ENCODE results near the gene ECSIT. TPM values are rescaled to one million over a fixed set of nuclear protein-coding genes. Genes with fewer than 3 reads are reported as not detected.
"Not testable (repeated sequence)": the region's sequence is repeated elsewhere in the genome, so short reads cannot be mapped to it uniquely, and the experiment has no call there.

Gene ECSIT
- total RNA-seq, 1 experiment from 2014 or later: 43.3 TPM

DNA sequence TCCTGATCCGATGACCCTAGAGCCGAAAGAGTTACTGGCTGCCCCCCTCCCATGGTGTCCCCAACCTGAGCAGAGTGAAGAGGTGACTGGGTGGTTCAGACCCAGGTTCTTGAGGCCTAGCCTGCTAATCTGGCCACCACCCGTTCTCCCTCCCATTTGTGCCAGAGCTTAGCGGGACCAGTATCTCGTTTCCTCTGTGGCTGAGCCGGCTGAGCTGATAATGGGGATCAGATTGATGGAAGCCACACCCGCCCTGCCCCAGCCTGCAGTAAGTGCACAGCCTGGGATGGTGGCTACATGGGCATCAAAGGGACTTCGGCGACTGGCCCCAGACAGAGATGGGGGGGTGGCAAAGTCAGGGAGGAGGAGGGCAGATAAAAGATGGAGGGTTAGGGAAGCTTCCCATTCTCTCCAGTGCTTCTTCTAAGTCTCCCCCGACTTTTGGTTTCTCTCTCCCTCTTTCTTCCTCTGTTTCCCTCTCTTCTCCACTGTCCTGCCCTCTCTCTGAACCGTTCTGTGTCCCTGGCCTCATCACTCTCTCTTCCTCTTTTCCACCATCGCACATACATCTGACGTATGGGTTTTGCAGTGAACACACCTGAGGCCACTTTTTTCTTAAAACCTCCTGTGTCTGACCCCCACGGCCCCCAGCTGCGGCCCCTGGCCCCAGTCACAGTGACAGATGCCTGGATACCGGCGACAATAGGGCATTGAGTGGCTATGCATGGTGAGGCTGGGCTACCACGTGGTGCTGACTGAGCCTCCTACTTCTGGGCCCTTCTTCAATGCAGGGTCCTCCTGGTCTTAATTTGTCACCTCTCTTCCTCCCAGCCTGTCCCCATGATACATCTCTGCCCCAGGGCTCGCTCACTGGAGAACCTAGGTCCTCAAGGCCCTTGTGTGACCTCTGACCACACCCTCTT, 50.5 kb downstream of the ECSIT start:
- DNase-seq (ENCODE audit: low read depth): peak; percentile 18

DNA sequence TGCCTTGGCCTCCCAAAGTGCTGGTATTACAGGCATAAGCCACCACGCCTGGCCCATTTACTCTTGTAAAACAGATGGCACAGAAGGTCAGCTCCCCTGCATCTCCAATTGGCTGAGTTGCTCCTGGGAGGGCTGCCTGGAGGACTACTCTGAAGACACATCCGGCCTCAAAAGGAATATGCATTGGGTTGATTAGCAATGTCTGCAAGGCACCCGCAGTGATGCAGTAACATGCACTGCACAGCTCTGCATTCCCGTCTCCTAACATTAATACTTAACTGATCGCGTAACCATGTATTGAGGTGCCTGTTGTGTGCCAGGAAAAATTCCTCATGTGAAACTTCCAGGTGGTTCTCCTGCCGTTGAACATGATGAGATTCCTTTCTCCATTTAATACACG, 53.1 kb downstream of the ECSIT start:
- no peak for DNase-seq (ENCODE audit: low read depth)

DNA sequence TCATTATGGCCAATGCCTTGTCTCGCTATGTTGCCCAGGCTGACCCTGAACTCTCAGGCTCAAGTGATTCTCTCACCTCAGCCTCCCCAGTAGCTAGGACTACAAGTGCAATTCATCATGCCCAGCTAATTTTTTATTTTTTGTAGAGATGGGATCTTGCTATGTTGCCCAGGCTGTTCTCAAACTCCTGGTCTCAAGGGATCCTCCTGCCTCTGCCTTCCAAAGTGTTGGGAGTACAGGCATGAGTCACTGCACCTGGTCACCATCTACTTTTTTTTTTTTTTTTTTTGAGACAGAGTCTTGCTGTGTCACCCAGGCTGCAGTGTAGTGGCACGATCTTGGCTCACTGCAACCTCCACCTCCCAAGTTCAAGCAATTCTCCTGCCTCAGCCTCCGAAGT, 53.6 kb downstream of the ECSIT start:
- DNase-seq (ENCODE audit: low read depth): peak; percentile 33

DNA sequence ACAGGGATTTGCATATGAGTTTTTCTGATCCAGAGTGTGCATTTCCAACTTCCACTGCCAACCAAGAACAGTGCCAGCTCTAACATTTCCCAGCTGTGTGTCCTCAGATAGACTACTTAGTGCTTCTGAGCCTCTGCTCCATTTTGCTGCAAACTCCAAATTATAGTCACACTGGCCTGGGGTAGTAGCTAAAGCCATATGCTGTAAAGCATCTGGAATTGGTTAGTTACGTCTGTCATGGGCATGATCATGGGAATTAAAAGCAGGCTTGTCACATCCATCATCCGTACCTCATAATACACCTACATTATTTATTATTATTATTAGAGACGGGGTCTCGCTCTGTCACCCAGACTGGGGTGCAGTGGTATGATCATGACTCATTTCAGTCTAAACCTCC, 55.2 kb downstream of the ECSIT start:
- DNase-seq (ENCODE audit: low read depth): no peak

DNA sequence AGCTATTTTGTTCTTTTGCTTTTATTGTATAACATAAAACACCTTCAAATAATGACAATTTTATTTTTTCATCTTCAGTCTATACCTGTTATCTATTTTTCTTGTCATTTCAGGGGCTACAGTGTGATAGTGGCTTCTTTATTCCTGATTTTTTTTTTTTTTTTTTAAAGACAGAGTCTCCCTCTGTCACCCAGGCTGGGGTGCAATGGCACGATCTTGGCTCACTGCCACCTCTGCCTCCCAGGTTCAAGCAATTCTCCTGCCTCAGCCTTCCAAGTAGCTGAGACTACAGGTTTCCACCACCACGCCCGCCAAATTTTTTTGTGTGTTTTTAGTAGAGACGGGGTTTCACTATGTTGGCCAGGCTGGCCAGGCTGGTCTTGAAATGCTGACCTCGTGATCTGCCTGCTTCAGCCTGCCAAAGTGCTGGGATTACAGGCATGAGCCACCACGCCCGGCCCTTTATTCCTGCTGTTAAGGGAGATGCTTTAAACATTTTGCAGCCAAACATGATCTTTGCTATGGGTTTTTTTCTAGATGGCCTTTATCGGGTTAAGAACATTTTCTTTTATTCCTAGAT, 60.6 kb downstream of the ECSIT start:
- DNase-seq (ENCODE audit: low read depth): not testable (repeated sequence)

DNA sequence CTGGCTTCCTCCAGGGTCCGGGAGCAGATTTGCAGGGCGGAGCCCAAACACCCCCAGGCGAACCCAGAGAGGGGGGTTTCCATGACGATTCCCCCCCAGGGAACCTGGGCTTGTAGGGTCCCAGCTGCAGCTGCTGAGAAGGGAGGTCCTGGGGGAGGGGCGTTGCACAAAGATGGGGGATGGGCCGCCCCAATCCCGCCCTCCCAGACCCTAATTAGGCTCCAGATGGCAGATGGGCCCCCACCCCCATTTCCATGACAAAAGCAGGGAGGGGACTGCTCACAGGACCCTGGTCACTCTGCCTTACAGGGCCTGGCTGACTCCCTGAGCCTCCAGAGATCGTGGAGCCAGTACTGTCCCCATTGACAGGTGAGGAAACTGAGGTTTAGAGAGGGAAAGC, 63.3 kb downstream of the ECSIT start:
- DNase-seq (ENCODE audit: low read depth): no peak

DNA sequence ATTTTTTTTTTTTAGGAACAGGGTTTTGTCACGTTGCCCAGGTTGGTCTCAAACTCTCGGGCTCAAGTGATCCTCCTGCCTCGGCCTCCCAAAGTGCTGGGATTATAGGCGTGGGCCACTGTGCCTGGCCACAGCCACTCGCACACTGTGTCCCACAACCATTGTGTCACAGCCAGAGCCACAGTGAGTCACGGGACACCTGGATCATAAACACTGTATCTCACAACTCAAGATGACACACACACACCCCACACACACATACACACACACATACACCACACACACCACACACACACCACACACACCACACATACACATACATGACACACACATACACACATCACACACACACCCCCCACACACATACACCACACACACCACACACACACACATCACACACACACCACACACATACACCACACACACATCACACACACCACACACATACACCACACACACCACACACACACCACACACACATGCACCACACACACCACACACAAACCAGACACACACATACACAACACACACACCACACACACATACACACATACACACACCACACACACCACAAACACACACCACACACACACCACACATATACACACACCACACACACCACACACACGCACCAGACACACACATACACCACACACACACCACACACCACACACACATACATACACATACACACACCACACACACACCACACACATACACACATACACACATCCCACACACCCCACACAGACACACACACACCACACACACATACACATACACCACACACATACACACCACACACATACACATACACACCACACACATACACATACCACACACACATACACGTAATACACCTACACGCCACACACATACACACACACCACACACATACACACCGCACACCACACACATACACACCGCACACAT, 64.3 kb downstream of the ECSIT start:
- DNase-seq (ENCODE audit: low read depth): no peak

DNA sequence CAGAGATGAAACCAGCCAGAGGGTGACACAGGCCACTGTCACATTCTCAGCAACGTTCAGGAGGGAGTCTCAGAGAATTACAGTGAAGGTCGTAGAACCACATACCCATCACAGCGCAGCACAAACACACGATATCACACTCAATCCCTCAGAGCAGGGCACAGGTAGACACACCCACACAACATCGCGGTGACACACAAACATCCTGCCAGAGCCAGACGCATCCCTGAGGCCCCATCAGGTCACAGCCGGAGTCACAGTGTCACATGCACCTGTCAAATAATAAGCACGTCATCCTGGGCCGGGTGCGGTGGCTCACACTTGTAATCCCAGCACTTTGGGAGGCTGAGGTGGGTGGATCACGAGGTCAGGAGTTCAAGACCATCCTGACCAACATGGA, 65.5 kb downstream of the ECSIT start:
- no peak for DNase-seq (ENCODE audit: low read depth)

DNA sequence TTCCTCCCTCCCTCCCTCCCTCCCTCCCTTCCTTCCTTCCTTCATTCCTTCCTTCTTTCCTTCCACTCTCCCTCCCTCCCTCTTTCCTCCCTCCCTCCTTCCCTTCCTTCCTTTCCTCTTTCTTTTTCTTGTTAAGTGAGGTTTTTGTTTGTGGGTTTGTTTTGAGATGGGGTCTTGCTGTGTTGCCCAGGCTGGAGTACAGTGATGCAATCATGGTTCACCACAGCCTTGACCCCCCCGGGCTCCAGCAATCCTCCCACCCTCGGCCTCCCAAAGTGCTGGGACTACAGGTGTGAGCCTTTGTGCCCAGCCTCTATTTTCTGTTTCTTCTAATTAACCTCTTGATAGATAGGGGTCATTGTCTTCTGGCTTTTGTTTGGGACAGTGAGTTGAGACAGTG, 67.5 kb downstream of the ECSIT start:
- DNase-seq (ENCODE audit: low read depth): no peak

DNA sequence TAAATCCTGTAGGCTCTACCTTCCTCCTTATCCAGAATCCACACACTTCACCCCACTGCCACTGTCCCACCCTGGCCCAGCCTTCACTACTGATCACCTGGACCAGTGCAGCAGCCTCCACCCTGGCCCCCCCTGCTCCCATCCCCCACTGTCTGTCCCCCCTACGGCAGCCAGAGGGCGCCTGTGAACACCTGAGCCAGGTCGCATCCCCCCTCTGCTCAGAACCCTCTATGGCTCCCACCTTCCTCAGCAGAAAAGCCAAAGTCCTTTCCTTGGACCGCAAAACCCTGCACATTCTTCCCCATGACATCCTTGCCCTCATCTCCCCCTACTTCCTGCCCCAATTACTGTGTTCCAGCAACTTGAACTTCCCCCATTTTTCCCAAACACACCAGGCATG, 68.7 kb downstream of the ECSIT start:
- DNase-seq (ENCODE audit: low read depth): no peak

DNA sequence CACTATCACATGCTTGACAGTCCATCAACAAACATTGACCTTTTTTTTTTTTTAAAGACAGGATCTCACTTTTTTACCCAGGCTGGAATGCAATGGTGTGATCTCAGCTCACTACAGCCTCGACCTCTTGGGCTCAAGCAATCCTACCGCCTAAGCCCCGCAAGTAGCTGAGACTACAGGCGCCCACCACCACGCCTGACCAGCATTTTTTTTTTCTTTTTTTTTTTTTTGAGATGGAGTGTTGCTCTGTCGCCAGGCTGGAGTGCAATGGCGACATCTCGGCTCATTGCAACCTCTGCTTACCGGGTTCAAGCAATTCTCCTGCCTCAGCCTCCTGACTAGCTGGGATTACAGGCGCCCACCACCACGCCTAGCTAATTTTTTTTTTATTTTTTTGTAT, 70.0 kb downstream of the ECSIT start:
- not testable (repeated sequence) for DNase-seq (ENCODE audit: low read depth)

DNA sequence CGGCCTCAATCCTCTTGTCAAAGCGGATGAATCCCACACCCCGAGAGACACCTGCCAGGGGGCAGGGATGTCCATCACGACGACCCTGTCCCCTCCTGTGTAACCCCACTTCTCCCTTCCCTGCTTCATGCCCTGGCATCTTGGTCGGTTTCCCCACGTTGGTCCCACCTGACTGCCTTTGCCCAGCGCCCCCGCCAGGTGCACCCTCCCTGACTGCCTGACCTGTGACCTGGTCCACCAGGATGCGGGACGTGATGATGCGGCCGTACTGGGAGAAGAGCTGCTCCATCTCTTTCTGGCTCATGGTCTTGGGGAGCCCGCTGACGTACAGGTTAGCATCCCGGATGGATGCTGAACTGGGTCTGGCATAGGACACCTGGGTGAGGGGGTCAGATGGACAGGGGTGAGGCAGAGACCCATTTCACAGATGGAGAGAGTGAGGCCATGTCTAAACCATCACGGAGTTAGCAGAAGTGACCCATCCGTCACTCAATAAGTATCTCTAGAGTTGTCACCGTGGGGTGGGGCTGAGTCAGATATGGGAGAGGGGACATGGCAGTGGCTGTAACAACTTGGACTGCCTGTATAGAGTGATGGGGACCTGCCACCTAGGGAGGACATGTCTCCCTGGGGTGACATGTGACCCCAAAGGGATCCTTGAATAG, 70.6 kb downstream of the ECSIT start:
- no peak for DNase-seq (ENCODE audit: low read depth)

DNA sequence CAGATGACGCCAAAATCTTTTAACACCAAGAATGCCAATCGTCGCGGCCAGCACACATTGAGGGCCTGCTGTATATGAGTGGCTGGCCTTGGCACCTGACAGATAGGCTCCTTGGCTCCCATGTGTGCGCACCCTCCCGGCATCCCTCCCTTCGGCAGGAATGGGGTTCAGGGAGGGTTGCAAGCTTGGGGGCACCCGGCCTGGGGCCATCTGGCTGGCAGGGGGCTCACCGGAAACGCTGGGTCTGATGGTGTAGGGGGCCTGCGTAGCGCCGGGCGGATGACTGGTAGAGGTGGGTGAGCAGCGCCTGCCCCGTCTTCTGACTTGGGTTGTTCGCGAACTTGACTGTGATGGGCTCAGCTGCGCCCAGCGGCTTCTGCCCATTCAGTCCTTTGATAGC, 71.1 kb downstream of the ECSIT start:
- no peak for DNase-seq (ENCODE audit: low read depth)

DNA sequence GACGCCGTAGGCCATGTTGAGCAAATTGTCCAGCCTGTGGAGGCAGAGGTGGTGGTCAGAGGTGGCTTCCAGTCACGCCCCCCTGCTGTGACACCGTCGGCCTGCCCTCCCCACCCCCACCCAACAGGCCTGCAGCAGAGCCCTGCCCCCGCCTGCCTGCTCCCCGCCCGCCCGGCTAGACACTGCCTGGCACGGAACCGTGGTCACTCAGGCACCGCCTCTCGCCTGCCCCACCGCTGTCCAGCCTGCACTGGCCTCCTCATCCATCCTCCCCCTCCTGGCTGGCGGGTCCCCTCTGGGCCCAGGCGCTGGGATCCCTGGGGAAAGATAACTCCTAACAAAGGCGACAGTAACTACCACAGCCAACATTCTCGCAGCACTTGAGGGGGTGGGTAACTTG, 71.8 kb downstream of the ECSIT start:
- DNase-seq (ENCODE audit: low read depth): no peak

DNA sequence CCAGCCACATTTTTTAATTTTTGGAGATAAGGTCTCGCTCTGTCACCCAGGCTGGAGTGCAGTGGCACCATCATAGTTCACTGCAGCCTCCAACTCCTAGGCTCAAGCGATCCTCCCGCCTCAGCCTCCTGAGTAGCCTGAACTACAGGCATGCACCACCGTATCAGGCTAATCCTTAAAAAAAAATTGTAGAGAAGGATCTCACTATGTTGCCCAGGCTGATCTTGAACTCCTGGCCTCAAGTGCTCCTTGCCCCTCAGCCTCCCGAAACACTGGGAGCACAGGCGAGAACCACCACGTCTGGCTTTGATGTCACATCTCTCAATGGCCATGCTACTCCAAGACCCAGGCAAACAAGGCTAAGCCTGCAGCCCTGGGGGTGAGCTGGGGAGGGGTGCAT, 72.3 kb downstream of the ECSIT start:
- DNase-seq (ENCODE audit: low read depth): no peak

Other genes starting within 250 kb of the ECSIT start
- not detected in 2 replicates for gene TSPAN16, start 233.0 kb downstream of the ECSIT start, total RNA-seq (2014; rRNA removed; shearing (Covaris generic))
- gene RAB3D, start 189.5 kb downstream of the ECSIT start, total RNA-seq (2014; rRNA removed; shearing (Covaris generic)): 0.17 and 0.74 TPM in 2 replicates
- 206 and 246 TPM in 2 replicates for gene TMEM205, start 182.9 kb downstream of the ECSIT start, total RNA-seq (2014; rRNA removed; shearing (Covaris generic))
- gene CCDC159, start 182.6 kb downstream of the ECSIT start, total RNA-seq (2014; rRNA removed; shearing (Covaris generic)): 4.7 and 7.9 TPM in 2 replicates
- gene PLPPR2, start 173.7 kb downstream of the ECSIT start, total RNA-seq (2014; rRNA removed; shearing (Covaris generic)): 27.9 and 31.6 TPM in 2 replicates
- 2.4 and 2.7 TPM in 2 replicates for gene SWSAP1, start 154.5 kb downstream of the ECSIT start, total RNA-seq (2014; rRNA removed; shearing (Covaris generic))
- 10.5 and 10.7 TPM in 2 replicates for gene EPOR, start 144.8 kb downstream of the ECSIT start, total RNA-seq (2014; rRNA removed; shearing (Covaris generic))
- gene RGL3, start 109.8 kb downstream of the ECSIT start, total RNA-seq (2014; rRNA removed; shearing (Covaris generic)): 2.5 and 3.7 TPM in 2 replicates
- 0.32 and 0.54 TPM in 2 replicates for gene ODAD3, start 94.0 kb downstream of the ECSIT start, total RNA-seq (2014; rRNA removed; shearing (Covaris generic))
- gene PRKCSH, start 93.5 kb downstream of the ECSIT start, total RNA-seq (2014; rRNA removed; shearing (Covaris generic)): 65.9 and 132 TPM in 2 replicates
- not detected in 2 replicates for gene ELAVL3, start 48.1 kb downstream of the ECSIT start, total RNA-seq (2014; rRNA removed; shearing (Covaris generic))
- 5.2 and 21.1 TPM in 2 replicates for gene ZNF653, start 23.3 kb downstream of the ECSIT start, total RNA-seq (2014; rRNA removed; shearing (Covaris generic))
- 30.5 and 31.4 TPM in 2 replicates for gene CNN1, start 9.7 kb upstream of the ECSIT start, total RNA-seq (2014; rRNA removed; shearing (Covaris generic))
- gene ELOF1, start 30.1 kb upstream of the ECSIT start, total RNA-seq (2014; rRNA removed; shearing (Covaris generic)): 84.6 and 136 TPM in 2 replicates
- 0.39 and 0.76 TPM in 2 replicates for gene ACP5, start 48.5 kb upstream of the ECSIT start, total RNA-seq (2014; rRNA removed; shearing (Covaris generic))
- gene ZNF627, start 68.3 kb upstream of the ECSIT start, total RNA-seq (2014; rRNA removed; shearing (Covaris generic)): 10.6 and 22.6 TPM in 2 replicates
- 10.1 and 17.0 TPM in 2 replicates for gene ZNF823, start 209.8 kb upstream of the ECSIT start, total RNA-seq (2014; rRNA removed; shearing (Covaris generic))
- 3.9 and 4.8 TPM in 2 replicates for gene ZNF441, start 237.9 kb upstream of the ECSIT start, total RNA-seq (2014; rRNA removed; shearing (Covaris generic))